Hematopoietic multipotent progenitor cell treated with erythropoietin and hydrocortisone succinate and interleukin-3 and kit ligand, for 17 days (in vitro differentiated cells): Measurements from ENCODE around the gene PDGFA.

ENCODE experiments used
- DNase-seq: peaks from one replicate; pipeline ENCODE4 v3.0.0-alpha.2; 2015; ENCODE audit warnings: low spot score

Gene PDGFA

DNA sequence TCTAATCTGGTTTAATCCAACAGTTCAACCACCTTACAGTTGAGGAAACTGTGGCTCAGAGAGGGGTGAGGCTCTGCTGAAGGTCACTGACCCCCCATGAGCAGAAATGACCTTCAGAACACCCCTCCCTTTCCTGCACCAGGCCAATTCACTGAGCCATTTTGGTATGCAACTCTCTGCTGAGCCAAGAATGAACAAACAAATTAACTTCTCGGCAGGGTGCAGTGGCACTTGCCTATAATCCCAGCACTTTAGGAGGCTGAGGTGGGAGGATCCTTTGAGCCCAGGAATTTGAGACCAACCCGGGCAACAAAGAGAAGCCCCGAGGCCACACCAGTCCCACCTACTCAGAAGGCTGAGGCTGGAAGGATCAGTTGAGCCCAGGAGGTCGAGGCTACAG is 29.8 kb downstream of the PDGFA start:
- no peak for DNase-seq

DNA sequence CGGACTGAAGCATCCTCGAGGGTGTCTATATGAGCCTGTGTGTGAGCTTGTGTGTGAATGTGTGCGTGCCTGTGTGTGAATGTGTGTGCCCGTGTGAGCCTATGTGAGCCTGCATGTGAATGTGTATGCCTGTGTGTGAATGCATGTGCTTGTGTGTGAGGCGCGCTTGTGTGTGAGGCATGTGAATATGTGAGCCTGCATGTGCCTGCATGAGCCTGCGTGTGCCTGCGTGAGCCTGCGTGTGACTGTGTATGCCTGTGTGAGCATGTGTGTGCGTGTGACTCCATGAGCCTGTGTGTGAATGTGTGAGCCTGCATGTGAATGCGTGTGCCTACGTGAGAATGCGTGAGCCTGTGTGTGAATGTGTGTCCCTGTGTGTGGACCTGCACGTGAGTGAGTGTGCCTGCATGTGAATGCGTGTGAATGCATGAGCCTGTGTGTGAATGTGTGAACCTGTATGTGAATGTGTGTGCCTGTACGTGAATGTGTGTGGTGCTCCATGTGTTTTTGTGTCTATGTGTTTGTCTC is 33.4 kb downstream of the PDGFA start:
- no peak for DNase-seq

DNA sequence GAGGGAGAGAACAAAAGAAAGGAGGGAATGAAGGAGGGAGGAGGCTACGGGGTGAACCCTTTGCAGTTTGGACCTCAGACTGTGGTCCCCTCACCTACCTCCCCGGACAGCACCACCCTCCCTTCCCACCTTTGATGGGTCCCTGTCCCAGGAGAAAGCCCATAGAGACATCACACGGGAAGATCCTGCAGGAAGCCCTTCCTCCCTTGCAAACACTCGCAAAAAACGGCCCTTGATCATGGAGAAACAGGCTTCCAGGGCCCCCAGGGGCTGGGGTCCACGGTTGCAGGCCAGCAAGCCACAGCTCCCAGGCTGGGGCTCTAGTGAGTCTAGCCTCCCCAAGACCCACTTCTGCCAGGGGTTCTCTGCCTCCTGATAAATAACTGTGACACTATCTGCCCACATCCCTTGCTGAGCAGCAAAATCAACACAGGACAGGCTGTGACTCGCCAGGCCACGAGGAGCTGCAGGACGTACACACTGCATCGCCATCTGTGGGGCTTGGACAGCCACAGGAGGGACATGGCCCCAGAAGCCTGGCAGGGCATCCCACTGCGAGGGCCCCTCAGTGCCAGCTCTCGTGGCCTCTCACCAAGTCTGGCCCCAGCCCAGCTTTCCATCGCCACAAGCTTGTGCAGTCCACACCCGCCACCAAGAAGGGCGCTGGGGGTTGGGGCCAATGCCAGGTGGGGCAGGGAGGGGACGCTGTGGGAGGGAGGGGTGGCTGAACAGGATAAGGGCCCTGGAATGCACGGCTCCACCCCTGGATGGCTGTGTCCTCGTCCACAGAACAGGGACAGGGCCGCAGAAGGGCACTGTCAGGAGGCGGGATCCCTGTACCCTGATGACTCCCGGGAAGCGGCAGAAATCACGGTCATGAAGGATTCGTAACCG is 34.2 kb downstream of the PDGFA start:
- DNase-seq, result no peak

DNA sequence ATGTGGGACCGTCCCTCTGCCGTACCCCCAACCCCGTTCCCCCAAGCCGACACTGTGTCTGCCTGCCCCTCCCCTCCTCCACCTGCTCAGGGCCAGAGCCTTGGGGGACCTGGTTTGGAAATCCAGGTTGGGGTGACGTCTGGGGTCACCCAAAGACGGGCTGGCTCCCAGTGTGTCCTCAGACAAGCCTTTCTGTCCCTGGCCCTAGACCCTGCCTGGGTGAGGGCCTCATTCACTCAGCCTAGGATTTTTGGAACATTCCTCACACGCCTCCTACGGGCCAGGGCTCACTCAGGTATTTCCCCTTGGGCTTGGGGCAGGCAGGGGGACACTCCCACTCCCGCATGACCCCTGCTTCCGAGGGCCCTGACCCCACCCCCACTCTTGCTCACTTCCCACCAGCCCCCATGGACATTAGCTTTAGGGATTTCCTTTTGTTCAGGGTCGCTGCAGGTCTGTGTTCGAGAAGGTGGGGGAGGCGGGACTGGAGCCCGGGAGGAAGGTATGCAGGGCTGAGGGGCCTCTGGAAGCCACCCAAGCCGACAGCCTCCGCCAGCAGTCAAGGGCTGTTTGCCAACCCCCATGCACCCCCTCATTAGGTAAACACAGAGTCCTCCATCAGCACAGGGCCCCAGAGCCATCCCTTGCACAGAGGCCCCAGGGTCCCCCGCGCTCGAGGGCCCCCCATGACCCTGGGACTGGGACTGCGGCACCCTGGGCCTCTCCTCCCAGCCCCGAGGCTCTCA is 35.1 kb downstream of the PDGFA start:
- DNase-seq, result no peak

DNA sequence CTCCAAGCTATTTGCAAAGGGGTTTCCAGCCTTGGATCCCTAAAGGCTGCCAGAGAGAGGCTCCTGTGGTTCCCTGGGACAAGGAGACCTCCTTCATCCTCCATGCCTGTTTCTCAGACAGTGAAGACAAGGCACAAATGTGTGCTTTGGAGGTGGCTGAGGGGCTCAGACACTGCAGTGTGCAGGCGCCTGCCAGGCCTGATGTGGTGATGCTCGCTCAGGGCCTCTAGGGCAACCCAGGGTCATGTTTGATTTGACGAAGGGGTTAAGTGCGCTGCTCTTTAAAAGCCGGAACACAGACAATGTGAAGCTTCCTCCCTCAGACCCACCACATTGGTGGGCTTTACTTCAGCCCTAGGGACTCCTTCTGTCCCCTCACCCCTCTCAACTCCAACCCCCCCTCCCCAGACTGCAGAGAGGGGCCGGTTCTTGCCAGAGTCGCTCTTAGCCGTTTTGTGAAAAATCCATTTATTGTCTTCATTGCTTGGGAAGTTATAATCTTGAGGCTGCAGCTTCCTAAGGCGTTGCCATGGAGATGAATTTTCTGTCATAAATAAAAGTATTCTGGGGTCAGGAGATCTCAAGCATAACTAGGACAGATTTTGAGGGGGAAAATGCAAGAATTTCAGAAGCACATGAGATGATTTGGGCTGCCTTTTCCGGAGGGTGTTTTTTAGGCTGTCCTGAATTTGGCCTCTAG is 35.8 kb downstream of the PDGFA start:
- DNase-seq, result no peak

DNA sequence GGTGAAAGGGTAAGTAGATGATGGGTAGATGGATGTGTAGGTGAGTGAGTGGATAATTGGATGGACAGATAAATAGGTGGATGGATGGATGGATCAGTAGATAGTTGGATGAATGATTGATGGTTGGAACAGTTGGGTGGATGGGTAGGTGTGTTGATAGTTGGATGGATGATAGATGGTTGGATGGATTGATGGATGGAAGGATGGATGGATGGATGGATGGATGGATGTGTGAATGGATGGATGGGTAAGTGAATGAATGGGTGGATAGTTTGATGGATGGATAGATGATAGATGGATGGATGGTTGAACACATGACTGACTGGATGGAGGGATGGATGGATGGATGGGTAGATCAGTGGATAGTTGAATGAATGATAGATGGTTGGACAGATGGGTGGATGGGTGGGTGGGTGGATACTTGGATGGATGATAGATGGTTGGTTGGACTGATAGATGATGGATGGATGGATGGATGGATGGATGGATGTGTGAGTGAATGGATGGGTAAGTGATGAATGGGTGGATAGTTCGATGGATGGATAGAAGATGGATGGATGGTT is 37.0 kb downstream of the PDGFA start:
- no peak for DNase-seq

DNA sequence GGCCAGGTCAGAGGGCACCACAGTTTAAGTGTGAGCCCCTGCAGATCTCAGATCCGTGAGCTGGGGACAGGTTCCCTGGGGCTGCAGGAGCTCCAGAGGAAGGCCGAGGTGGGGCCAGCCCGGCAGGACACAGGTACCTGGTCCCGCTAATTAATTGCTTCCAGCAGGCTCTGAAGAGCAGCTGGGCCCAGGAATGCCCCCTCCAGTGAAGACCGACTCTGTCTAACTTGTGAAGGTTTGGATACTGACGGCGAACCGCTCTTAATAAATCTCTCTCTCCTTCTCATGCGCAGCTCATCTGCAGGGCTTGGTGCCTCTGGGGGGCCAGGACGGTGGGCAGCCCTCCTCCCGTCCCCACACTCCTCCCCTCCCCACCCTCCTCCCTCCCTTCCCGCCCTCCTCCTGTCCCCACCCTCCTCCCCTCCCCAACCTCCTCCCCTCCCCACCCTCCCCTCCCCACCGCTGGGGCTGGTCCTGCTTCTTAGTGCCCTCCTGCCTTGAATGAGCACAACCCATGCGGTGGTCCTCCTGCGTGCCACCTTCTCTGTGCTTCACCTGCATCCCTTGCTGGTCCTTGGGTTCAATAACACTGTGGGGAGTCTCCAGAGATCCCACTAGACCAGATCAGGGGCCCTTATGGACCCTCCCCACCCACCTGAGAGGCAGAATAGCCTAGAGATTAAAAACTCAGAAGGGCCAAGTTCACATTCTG is 38.3 kb downstream of the PDGFA start:
- no peak for DNase-seq

DNA sequence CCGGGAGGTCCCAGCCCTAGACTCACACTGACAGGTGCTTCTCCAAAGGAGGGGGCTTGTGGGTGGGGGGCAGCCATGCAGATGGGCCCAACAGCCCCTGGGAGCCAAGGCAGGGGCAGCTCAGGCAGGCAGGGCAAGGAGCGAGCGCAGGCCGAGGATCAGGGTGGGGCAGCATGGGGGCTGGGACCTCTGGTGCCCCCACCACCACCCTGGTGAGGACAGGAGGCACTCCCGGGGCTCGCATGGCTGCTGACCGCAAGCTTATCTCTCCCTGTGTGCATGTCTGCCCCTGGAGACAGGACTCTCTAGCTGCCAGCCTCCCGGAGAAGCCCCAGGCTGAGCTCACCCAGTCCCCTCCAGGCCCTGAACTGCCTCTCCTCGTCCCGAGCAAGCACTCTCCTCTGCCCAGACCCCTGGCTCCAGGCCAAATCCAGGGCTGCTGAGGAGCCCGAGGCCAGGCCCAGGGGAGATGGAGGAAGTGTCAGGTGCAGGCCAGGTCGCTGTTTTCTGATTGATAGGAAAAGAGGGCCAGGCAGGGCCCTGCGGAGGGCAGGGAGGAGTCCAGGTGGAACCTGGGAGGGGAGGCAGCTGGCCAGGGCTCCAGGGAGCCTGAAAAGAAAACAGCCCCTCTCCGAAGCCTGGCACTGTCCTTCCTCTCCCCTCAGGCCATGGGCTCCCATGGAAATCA is 39.0 kb downstream of the PDGFA start:
- no peak for DNase-seq

DNA sequence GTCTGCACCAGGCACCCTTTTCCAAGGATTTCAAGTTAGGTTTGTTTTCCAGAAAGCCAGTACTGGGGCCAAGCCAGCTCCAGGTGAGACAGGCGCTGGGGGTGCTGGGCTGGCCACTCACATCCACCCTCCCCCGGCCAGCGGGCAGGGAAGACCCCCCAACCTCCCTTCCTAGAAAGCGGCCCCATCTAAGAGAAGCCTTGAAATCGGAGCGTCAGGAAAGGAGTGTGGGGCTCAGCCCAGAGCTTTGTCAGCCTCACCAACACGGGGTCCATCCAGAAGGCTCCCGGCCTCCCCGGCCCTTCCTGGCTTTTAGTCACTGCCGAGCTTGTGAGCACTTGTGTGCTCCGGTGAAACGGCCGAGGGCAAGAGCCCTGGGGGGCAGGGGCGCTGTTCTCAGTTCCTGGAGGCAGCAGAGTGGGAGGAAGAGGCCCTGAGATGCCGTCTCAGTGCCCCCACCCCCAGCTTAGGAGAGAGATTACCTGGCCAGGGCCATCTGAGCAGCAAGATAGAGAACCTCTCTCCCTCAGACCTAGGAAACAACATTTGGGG is 39.6 kb downstream of the PDGFA start:
- no peak for DNase-seq

DNA sequence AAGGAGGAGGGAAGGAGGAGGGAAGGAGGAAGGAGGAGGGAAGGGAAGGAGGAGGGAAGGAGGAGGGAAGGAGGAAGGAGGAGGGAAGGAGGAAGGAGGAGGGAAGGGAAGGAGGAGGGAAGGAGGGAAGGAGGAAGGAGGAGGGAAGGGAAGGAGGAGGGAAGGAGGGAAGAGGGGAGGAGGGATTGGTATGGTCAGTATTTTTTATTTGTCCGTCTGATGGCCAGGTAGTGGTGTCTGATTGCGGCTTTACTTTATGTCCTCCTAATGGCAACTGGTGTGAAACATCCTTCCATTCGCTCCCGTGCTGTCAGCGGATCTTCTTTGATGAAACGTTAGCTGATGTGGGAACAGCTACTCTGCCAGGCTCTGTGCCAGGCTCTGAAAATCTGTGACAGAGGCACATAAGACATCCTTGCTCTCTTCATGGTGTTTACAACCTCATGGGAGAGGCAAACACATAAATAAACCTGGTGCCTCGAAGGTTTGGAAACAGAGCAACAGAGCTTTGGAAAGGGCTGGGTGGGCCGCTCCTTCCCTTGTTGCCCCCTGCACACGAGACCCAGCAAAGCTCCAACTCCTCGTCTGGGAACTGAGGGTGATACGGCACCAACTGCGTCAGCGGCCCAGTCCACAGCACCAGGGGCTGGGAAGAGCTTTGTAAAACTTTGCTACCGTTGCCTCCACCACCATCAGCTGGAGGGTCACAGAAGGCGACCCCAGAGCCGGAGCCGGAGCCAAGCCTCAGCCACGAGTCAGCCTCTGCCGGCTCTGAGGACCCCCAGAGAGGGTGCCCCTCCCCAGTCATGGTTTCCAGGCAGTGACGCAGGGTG is 40.3 kb downstream of the PDGFA start:
- DNase-seq, result no peak

DNA sequence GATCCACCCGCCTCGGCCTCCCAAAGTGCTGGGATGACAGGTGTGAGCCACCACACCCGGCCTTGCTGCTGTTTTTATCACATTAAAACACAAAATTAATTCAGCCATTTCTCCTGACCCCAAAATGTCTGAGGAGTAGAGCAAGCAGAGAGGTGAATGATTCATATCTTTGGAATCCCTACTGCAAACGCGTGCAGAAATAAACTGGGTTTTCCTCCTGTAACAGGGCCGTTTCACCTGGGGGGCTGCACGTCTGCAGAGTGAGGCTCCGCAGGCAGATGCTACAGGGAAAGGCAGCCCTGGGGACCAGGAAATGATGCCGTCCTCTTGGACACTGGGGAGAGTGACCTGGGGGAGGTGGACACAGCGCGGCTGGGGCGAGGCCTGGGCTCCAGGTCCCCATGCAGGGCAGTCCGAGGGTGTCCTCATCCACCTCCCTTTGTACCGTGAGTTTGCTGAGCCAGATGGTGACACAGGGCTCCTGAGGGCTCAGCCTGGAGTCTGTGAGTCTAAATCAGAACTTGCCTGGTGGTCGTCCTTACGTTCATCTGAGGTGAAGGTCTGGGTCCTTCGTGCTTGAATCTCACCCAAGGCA is 41.9 kb downstream of the PDGFA start:
- DNase-seq, result no peak

DNA sequence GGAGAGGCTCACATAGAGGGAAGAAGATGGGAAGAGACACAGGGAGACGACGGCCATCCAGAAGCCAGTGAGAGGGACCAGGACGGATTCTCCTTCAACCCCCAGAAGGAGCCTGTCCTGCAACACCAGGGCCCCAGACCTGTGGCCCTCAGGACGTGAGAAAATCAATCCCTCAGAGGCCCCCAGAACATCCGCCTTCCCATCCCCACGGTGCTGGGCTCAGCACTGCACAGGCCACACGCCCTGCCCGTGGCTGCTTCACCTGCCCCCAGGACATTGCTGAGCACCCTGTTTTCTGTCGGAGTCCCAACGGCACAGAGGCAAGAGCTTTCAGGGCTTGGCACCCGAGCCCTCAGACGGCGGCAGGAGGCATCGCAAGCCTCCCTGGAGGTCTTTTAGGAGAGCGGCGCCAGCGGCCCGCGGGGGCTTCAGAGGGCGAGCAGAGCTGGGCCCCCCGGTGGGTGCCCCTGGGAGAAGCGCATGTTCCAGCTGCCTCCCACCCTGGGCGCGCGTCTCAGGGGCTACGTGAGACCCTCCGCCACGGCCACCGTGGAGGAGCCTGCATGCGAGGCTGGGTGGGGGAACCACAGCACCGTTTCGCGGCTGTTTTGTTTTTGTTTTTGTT is 42.8 kb downstream of the PDGFA start:
- no peak for DNase-seq

DNA sequence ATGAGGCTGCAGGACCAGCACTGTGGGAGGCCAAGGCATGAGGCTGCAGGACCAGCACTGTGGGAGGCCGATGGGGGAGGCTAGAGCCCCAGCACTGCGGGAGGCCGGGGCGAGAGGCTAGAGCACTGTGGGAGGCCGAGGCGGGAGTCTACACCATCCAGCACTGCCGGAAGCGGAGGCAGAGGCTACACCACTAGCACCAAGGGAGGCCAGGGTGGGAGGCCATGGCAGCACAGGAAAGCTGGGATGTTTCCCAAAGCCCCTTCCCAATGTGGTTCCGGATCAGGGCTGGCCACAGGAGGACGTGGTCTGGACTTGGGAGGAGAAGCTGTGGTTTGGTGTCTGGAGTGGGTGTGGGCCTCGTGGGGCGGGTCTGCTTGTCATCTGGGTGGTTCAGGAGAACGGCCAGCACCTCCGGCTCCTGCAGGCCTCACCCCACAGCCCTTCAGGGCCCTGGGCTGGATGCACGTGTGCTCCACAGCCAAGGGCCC is 43.6 kb downstream of the PDGFA start:
- DNase-seq, result no peak

DNA sequence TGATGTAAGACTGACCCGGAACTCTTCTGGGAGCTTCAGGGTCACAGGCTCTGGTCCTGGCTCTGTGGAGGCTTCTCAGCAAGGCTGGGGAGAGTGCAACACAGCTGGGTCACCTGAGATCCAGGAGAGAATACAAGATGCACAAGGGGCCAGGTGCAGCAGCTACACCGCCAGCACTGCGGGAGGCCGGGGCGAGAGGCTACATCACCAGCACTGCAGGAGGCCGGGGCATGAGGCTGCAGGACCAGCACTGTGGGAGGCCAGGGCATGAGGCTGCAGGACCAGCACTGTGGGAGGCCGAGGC is 44.3 kb downstream of the PDGFA start:
- DNase-seq, result no peak

DNA sequence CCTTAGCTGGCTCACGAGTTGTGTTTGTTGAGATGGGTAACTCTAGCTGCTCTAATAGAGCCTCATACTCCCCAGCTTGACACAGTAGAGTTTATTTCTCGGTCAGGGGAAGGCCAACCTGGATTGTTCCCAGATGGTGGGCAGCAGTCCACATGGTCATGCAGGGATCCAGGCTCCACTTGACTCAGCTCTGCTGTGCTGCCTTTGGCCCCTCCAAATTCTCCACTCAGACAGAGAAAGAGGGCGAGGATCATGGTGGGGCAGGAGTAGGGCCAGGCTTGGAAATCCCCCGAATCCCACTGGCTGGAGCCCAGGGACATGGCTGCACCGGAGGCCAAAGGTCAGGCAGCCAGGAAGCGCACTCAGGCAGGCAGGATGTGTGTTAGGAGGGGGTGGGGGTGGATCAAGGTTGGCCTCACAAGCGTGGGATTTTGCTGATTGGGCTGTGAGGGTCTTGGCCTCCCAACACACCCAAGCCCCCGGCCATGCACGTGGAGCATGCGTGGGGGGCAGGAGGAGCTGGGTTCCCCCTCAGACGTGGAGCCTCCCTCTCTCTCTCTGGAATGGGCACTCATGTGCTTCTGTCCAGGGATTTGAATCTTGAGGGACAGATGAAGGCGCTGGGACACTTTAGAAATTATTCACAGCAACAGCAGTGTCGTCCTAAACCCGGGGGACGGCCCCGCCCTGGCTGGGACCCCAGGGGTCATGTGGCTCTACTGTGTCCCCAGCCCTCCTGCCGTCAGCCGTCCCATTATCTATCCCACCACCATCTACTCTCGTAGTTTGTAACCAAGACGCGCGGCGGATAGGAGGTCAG is 44.8 kb downstream of the PDGFA start:
- no peak for DNase-seq

DNA sequence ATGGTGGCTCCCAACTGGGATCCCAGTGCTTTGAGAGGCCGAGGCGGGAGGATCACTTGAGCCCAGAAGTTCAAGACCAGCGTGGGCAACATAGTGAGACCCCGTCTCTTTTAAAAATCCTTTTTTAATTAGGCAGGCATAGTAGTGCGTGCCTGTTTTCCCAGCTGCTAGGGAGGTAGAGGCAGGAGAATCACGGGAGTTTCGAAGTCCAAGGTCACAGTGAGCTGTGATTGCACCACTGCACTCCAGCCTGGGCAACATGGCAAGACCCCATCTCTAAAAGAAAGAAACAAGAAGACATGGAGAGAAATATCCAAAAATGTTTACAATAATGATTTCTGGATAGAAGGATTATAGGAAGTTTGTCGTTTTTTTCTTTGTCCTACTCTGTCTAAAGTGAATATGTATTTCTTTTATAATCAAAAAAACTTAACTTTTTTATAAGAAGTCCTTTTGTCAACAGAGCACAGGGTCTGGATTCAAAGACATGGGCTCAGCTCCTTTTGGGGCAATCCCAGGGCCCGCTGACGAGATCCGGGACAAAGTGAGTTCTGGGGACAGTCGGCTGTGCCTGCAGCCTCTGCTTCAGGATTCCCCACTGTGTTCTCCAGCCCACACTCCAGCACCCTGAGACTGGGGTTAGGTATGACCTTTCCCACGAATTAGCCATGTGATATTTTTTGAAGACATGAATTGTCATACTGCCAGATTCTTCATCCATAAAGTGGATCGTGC is 45.6 kb downstream of the PDGFA start:
- no peak for DNase-seq

DNA sequence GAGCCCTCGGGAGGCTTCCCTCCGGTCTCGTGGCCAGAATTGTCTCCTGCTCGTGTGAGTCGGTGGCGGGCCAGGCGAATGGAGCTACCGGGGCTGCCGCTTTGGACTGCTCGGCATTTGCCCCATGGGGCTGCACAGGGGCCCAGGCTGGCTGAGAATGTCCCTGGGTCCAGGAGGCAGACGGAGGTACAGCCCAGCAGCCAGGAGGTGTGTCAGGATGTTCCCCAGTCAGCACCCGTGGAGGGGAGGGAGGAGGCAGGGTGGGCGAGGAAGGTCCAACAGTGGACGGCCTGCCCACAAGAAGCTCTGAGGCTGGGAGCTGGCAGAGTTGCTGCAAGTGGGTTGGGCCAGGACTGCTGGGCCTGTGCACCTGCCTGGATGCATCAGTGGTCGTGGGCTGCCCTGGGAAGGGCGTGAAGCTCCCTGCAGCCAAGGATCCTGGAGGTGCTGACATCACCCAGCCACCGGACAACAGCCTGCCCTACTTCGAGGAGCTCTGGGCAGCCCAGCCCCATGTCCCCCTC is 46.4 kb downstream of the PDGFA start:
- no peak for DNase-seq
